Measurements from ENCODE around the gene DIMT1.

Gene DIMT1

DNA sequence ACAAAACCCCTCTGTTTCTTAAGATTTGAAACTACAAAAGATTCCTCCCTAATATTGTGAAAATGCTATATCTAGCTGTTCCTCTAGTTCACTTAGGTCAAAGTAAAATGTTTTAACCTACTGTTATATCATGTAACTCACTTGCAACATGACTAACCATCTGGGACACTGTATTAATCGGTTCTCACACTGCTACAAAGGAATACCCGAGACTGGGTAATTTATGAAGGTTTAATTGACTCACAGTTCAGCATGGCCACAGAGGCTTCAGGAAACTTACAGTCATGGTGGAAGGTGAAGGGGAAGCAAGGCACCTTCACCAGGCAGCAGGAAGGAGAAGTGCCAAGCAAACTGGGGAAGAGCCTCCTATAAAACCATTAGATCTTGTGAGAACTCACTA, 34.7 kb downstream of the DIMT1 start:
- no peak for DNase-seq

GRCh38 chr5:62362701-62363100, 41.0 kb downstream of the DIMT1 start:
- DNase-seq: no peak

DNA sequence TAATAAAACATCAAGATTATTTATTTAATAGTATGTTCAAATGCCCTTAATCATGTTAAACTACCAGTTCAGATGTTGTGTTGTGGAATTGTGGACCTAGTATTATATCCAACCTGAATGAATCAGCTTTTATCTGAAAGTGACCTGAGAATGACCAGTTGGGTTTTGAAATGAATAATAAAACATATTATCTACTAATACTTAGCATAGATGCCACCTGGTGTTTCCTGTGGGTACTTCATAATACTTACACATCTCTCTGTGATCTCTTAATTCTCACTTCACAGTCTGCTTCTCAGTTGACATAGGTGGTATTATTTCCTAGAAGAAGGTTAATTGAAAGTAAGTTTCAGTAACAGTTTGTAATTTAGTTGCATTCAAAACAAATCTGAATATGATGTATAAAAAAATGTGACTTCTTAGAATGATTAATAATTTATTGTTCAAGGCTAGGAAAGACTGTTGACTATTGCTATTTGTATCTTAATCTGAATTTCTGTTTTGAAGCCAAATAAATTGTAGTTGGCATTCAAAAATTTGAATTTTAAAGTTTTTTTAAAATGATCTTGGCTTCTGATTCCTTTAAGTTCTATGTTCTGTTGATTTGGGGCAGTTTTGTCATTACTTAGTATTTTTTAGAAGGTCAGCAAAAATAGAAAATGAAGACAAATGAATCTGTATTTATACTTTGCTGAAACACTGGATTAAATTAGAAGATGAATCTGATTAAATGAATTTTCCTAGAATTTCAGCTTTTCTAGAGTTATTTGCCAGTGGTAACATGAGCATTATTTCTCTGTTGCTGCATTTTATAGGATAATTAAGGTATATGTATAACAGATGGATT, 49.5 kb downstream of the DIMT1 start:
- peak; percentile 9 for DNase-seq

DNA sequence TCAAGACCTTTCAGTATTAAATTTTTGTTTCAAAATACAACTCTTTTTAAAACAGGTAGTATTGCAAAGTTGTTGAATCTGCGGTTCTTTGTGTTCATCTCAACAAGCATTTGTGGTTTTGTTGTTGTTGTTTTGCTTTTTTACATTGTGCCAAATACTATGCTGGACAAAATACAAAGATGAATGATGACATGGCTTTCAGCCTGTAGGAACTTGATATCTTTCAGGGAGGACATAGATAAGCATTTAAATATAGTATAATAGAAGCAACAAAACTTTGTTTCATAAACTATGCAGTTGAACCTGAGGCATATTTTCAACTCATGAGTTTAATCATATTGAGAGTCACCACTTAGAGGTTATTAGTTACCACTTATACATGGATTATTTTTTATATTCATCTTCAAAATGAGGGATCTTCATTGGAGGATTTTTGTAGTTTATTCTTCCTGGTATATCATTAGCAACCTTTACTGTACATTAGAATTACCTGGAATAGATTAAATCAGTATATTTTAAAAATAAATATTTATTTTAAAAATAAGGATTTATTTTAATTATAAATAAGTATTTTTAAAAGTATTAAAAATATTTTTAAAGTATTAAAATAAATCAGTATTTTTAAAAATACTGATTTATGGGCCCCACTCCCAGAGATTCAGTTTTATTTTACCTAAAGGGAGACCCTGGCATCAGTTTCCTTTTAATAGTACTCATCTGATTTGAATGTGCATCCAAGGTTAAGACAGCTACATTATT, 54.8 kb downstream of the DIMT1 start:
- no peak for DNase-seq

DNA sequence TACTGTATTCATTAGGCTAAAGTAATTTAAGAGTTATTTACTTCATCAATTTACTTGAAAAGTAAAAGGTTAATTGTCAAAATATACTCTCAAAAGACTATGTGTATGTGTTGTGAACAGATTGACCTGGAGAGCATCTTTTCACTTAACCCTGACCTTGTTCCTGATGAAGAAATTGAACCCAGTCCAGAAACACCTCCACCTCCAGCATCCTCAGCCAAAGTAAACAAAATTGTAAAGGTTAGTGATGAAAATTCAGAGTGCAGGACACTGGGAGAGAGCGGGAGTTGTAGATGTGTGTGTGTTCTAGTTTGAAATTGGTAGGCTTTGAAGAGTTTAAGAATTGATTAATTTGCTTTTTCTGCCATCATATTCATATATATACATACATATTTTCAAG, 55.8 kb downstream of the DIMT1 start:
- no peak for DNase-seq

GRCh38 chr5:62346748-62347147, 57.0 kb downstream of the DIMT1 start:
- DNase-seq: no peak

GRCh38 chr5:62343428-62343827, 60.3 kb downstream of the DIMT1 start:
- no peak for DNase-seq

DNA sequence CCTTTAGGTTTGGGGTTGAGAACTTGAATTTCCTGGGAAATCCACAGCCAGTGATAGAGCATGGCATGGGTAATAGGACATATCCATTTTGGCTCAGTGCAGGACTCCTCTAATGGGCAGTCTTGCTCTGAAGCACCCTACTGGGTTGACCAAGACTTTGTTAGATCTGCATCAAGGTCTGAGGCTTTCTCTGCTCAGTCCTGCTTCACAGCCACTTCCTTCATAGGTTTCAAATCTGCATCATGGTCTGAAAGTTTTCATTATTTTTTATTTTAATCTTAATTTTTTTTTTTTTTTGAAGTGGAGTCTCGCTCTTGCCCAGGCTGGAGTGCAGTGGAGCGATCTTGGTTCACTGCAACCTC, 61.2 kb downstream of the DIMT1 start:
- DNase-seq: no peak

DNA sequence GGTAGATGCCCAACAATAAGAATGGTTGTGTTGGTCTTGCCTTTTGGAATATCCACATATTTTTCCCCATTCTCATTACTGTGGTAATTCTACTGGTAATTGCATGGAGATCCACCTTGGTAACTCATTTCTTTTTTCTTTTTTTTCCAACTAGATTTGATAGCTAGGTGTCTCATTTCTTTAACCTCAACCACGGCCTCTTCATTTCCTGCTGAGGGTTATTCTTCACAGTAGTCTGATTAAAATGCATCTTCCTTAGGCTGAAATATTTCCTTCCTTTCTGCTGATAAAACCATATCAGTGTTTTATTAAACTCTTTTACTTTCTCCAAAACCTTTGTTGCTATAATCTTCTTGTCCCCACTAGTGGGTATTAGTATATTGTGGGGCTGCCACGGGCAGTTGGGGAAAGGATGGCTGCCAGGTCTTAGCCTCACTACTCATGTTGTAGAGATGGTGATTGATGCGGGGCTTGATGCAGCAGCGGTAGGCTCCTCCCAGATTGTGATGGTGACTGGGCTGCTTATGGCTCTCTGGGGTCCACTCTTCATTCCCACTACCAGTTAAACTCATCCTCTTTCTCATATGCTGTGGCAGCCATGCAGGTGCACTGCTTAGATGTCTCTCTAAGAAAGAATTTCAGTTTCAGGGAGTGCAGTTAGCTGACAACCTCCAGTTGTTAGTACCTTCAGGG, 61.8 kb downstream of the DIMT1 start:
- DNase-seq: no peak

DNA sequence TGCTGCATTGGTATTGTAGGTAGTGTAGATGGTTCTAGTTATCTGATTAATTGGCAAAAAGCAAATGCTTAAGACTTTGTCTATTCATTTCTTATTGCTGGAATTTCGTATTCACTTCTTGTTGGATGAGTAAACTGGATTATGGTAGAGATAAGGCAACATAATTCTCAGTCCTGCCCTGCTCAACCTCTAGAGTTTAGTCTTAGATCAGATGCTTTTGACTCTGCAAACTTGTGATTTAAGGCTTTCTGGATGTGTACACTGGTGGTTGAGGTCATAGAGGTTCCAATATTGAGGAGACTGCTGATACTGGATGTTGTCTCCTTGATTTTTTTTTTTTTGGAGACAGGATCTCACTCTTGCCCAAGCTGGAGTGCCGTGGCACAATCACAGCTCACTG, 62.7 kb downstream of the DIMT1 start:
- DNase-seq: no peak

DNA sequence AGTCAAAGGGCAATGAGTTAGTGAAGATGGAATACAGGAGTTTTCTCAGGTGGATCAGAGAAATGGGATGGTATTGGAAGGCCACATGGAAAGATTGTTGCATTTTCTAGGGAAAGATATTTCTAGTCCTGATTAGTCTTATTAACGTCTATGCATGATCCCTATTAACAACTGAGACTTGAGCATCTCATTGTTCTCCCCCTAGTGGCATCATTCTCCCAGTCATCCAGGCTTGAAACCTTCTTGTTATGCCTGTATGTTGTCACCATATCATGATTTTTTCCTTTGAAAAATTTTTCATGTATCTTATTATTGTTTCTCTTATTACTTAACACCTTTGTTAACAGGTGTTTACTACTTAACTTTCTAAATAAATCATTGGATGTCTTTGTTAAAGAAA, 63.3 kb downstream of the DIMT1 start:
- no peak for DNase-seq

Data from NCI-H524 treated with DMSO at 0.1 percent for 48 hours (cell line).